Measurements from ENCODE around the gene OR8G5.

DNA sequence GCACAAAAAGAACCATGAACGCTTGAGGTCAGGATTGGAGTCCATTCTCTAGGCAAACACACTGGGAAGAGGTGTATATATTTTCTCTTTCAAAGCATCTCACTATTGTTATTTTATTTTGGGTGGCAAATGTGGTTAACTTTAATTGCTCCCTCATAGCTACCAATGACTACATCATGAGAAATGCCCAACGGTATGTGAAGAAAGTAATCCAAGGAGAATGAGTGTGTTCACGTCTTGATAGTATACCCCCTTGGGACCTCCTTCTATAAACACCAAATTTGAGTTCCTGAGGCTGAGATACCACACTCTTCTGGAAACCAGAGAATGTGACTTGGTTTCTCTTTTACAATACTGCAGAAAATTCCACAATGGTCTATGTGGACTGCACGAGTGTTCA is 41.7 kb downstream of the OR8G5 start:
- TF ChIP-seq, protein P1, sequence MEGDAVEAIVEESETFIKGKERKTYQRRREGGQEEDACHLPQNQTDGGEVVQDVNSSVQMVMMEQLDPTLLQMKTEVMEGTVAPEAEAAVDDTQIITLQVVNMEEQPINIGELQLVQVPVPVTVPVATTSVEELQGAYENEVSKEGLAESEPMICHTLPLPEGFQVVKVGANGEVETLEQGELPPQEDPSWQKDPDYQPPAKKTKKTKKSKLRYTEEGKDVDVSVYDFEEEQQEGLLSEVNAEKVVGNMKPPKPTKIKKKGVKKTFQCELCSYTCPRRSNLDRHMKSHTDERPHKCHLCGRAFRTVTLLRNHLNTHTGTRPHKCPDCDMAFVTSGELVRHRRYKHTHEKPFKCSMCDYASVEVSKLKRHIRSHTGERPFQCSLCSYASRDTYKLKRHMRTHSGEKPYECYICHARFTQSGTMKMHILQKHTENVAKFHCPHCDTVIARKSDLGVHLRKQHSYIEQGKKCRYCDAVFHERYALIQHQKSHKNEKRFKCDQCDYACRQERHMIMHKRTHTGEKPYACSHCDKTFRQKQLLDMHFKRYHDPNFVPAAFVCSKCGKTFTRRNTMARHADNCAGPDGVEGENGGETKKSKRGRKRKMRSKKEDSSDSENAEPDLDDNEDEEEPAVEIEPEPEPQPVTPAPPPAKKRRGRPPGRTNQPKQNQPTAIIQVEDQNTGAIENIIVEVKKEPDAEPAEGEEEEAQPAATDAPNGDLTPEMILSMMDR (IDR thresholded peaks at IDR 0.05; ENCODE audit: poor library complexity) = no peak
- TF ChIP-seq EZH2 (IDR thresholded peaks at IDR 0.05; ENCODE audit: borderline replicate concordance) = no peak
